UCSD-AML1 (cell line): Measurements from ENCODE around the gene TPP1.

Experiments used
- DNase-seq: peaks from one replicate; lab custom pipeline; 2025; ENCODE audit not compliant: unreplicated experiment; lab: John Stamatoyannopoulos, UW

TPP1 gene

DNA sequence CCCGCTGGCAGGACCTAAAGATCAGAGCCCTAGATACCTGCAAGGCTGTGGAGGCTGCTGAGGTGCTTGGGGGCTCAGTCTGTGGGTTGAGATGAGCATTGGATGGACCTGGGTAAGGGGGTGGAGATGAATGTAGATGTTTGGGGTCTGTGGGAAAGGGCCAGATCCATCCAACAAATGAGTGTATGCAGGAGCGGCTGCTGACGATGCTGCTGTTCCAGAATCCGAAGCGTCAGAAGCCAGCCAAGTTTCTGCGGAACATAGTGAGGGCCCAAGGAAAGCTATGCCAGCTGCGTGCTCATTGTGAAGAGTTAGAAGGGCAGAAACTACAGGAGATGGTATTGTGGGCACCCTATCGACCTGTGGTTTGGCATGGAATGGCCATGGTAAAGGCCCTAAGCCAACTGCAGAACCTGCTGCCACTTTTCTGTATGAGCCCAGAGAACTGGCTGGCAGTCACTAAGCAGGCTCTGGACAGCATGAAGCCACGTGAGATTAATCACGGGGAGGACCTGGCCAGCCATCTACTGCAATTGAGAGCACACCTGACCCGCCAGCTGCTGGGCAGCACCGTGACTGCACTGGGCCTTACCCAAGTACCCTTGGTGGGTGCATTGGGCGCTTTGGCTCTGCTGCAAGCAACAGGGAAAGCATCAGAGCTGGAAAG lies 52.4 kb downstream of the TPP1 start:
- no peak for DNase-seq

DNA sequence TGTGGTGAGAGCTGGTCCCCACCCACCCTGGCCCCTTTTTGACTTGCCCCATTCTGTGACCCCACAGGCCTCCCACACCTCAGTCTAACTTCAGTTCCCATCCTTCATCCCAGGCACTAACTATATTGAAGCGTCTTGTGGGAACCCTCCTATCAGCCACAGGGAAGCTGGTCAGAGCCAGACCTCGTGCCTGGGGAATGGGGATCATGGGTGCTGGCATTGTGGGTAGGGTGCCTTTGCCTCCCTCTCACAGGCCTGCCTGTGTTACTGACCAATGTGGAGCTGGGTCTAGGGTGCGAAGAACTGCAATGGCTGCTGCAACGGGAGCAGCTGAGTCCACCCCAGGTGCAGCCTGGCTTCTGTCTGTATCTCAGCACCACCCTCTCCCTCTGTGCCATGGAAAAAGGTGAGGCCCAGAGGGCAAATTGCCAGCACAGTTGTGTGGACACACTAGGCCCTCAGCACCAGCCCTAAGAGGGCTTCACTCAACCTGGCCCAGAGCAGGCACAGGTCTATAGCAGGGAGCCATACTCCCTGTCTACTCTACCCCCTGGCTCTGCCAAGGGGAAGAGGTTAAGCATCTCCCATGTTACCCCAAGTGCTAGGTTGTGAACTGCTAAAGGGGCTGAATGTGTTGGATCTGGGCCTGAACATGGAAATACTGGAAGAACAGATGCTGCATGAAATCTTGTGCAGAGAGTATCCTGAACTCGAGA lies 53.1 kb downstream of the TPP1 start:
- no peak for DNase-seq

DNA sequence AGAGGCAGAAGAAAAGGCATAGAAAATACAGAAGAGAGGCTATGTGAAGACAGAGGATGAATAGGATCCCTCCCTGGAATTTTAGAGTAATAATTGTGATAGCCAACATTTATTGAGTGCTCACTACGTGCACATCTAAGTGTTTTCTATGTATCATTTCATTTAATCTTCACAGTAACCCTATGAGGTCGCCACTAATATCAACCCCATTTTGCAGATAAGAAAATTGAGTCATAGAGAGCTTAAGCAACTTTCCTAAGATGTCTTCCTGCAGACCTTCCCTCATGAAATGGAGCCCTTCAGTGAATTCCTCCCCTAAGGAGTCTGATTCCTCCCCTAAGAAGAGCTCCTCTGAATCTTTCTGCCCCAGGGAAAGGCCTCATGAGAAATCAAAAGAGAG lies 53.9 kb downstream of the TPP1 start:
- no peak for DNase-seq

DNA sequence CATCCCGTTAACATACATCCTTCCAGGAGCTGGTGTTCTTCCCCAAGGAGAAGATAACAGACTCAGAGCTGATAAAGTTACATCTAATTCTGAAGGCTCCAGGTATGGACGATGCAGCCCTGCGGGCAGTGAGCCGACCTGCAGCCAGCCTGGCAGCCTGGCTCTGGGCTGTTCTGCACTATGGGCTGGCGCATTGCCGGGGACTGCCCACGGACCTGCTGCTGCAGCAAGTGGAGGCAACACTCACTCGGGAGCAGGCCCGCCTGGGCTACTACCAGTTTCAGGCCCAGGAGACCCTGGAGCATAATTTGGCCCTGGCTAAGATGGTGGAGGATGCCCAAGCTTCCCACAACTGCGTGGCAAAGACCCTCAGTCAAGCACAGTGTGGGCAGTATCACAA lies 55.6 kb downstream of the TPP1 start:
- no peak for DNase-seq

DNA sequence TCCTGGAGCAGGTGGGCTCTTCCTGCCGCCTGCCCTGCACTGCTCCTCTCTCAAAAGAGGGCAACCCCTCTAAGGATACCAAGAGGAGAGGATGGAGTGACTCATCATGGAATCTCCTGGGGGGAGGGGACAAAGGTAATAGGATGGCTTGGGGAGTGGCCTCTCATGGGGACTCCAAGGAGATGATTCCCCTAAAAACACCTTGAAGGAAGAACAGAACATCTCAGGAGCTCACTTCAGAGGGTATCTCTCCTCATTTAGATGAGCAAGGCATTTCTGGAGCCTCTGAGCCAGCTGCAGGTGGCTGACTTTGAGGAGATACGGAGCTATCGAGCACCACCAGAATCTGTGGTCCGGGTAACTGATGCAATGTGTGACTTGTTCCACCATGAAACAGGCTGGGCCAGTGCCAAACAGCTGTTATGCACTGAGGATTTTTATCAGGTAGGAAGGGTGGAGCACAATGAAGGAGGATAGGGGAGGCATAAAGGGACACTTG lies 56.1 kb downstream of the TPP1 start:
- no peak for DNase-seq
